ENCODE measurements around the gene RALBP1.
A peak's percentile ranks its signal among the peaks of the same experiment; 100 is the strongest.

Gene RALBP1

GRCh38 chr18:9539283-9539682, 64.0 kb downstream of the RALBP1 start:
- H3K36me3 ChIP-seq (ENCODE audit: control insufficient read depth in 1 of 2, insufficient read depth in 2 of 2, low read depth in 1 of 2, low read length in 2 of 2): peaks cover 36 to 39% of the 10 kb centered on the region in 2 experiments
- no peak overlapping the region for H4K8ac ChIP-seq (ENCODE audit: low read length)
- H3K23ac ChIP-seq (ENCODE audit: low read length in 2 of 2): no peak overlapping the region
- no peak overlapping the region for H2BK120ac ChIP-seq (ENCODE audit: low read depth, low read length)
- H3K27me3 ChIP-seq (ENCODE audit: control insufficient read depth in 1 of 2, insufficient read depth in 1 of 2, low read length in 2 of 2): no peaks in the 10 kb centered on the region
- no peaks in the 10 kb centered on the region for H3K9me3 ChIP-seq (ENCODE audit: control insufficient read depth, low read length)
- no peak overlapping the region for H3K4me2 ChIP-seq (ENCODE audit: low read length, poor library complexity, severe bottlenecking)
- H2AFZ ChIP-seq (ENCODE audit: low read depth, low read length): no peak overlapping the region
- no peak overlapping the region for H2BK12ac ChIP-seq (ENCODE audit: low read length in 2 of 2)
- H3K4me1 ChIP-seq (ENCODE audit: control insufficient read depth, insufficient read depth, low read depth, low read length): peaks cover 15% of the 10 kb centered on the region
- H3K4me3 ChIP-seq (ENCODE audit: insufficient read depth in 1 of 2, low read depth in 1 of 2, low read length in 2 of 2): no peak overlapping the region
- peak overlapping the region in 1 of 2 experiments; percentile 86 for H3K14ac ChIP-seq (ENCODE audit: low read length in 2 of 2)
- peak; percentile 32 for DNase-seq
- H2BK5ac ChIP-seq (ENCODE audit: low read depth, low read length, poor library complexity, severe bottlenecking): no peak overlapping the region
- H2AK5ac ChIP-seq (ENCODE audit: low read length, severe bottlenecking): no peak overlapping the region
- H3K79me1 ChIP-seq (replicated peaks; ENCODE audit: low read length, poor library complexity, severe bottlenecking): peaks cover 10% of the 10 kb centered on the region
- no peak overlapping the region for H3K4ac ChIP-seq (ENCODE audit: low read depth in 1 of 2, low read length in 2 of 2)
- peak overlapping the region in 1 of 2 experiments; percentile 6 for H3K18ac ChIP-seq (ENCODE audit: low read depth in 1 of 2, low read length in 2 of 2)
- H2BK15ac ChIP-seq (ENCODE audit: low read depth, poor library complexity, severe bottlenecking): no peak overlapping the region
- no peak overlapping the region for H3K9ac ChIP-seq (ENCODE audit: low read length)
- WGBS: 54% methylated on average over 4 of the region's 6 CpGs
- H4K91ac ChIP-seq (ENCODE audit: low read length): no peak overlapping the region
- H3K27ac ChIP-seq (ENCODE audit: low read length, poor library complexity, severe bottlenecking): no peak overlapping the region

- Histone ChIP-seq H3K36me3 (ENCODE audit: control insufficient read depth in 1 of 2, insufficient read depth in 2 of 2, low read depth in 1 of 2, low read length in 2 of 2) (peaks cover 35 to 37% of the 10 kb centered on the region in 2 experiments), H4K91ac (ENCODE audit: low read length) (peak overlapping the region; percentile 30), H3K9ac (ENCODE audit: low read length) (no peak overlapping the region), H3K4me3 (ENCODE audit: insufficient read depth in 1 of 2, low read depth in 1 of 2, low read length in 2 of 2) (no peak overlapping the region), H3K4ac (ENCODE audit: low read depth in 1 of 2, low read length in 2 of 2) (no peak overlapping the region), H2BK120ac (ENCODE audit: low read depth, low read length) (no peak overlapping the region), H3K4me2 (ENCODE audit: low read length, poor library complexity, severe bottlenecking) (no peak overlapping the region), H2AK5ac (ENCODE audit: low read length, severe bottlenecking) (no peak overlapping the region), H2BK15ac (ENCODE audit: low read depth, poor library complexity, severe bottlenecking) (no peak overlapping the region), H4K8ac (ENCODE audit: low read length) (no peak overlapping the region), H3K9me3 (ENCODE audit: control insufficient read depth, low read length) (no peaks in the 10 kb centered on the region), H2AFZ (ENCODE audit: low read depth, low read length) (no peak overlapping the region), H3K23ac (ENCODE audit: low read length in 2 of 2) (no peak overlapping the region), H3K14ac (ENCODE audit: low read length in 2 of 2) (no peak overlapping the region), H2BK5ac (ENCODE audit: low read depth, low read length, poor library complexity, severe bottlenecking) (no peak overlapping the region), H3K27me3 (ENCODE audit: control insufficient read depth in 1 of 2, insufficient read depth in 1 of 2, low read length in 2 of 2) (no peaks in the 10 kb centered on the region), H3K4me1 (ENCODE audit: control insufficient read depth, insufficient read depth, low read depth, low read length) (peaks cover 12% of the 10 kb centered on the region), H2BK12ac (ENCODE audit: low read length in 2 of 2) (no peak overlapping the region), H3K18ac (ENCODE audit: low read depth in 1 of 2, low read length in 2 of 2) (no peak overlapping the region), H3K79me1 (replicated peaks; ENCODE audit: low read length, poor library complexity, severe bottlenecking) (peaks cover 11% of the 10 kb centered on the region), H3K27ac (ENCODE audit: low read length, poor library complexity, severe bottlenecking) (no peak overlapping the region)
- DNase-seq: no peak
- 93% methylated on average over 8 of the region's 8 CpGs for WGBS
These were observed 64.6 kb downstream of the RALBP1 start for GRCh38 chr18:9539938-9540337.

GRCh38 chr18:9542924-9543323, 67.6 kb downstream of the RALBP1 start:
- H2BK15ac ChIP-seq (ENCODE audit: low read depth, poor library complexity, severe bottlenecking): no peak overlapping the region
- H3K27ac ChIP-seq (ENCODE audit: low read length, poor library complexity, severe bottlenecking): no peak overlapping the region
- 85% methylated on average over 4 of the region's 4 CpGs for WGBS
- peaks cover 7% of the 10 kb centered on the region for H3K4me1 ChIP-seq (ENCODE audit: control insufficient read depth, insufficient read depth, low read depth, low read length)
- peak overlapping the region in 1 of 2 experiments; percentile 14 for H3K4me3 ChIP-seq (ENCODE audit: insufficient read depth in 1 of 2, low read depth in 1 of 2, low read length in 2 of 2)
- no peak overlapping the region for H3K23ac ChIP-seq (ENCODE audit: low read length in 2 of 2)
- no peaks in the 10 kb centered on the region for H3K9me3 ChIP-seq (ENCODE audit: control insufficient read depth, low read length)
- H3K4me2 ChIP-seq (ENCODE audit: low read length, poor library complexity, severe bottlenecking): no peak overlapping the region
- peak overlapping the region in 1 of 2 experiments; percentile 68 for H3K14ac ChIP-seq (ENCODE audit: low read length in 2 of 2)
- no peak for DNase-seq
- H2BK5ac ChIP-seq (ENCODE audit: low read depth, low read length, poor library complexity, severe bottlenecking): no peak overlapping the region
- H3K9ac ChIP-seq (ENCODE audit: low read length): no peak overlapping the region
- H2BK120ac ChIP-seq (ENCODE audit: low read depth, low read length): no peak overlapping the region
- H2AFZ ChIP-seq (ENCODE audit: low read depth, low read length): no peak overlapping the region
- H3K18ac ChIP-seq (ENCODE audit: low read depth in 1 of 2, low read length in 2 of 2): peak overlapping the region in 1 of 2 experiments; percentile 46
- no peaks in the 10 kb centered on the region for H3K27me3 ChIP-seq (ENCODE audit: control insufficient read depth in 1 of 2, insufficient read depth in 1 of 2, low read length in 2 of 2)
- peaks cover 41 to 51% of the 10 kb centered on the region in 2 experiments for H3K36me3 ChIP-seq (ENCODE audit: control insufficient read depth in 1 of 2, insufficient read depth in 2 of 2, low read depth in 1 of 2, low read length in 2 of 2)
- no peak overlapping the region for H3K4ac ChIP-seq (ENCODE audit: low read depth in 1 of 2, low read length in 2 of 2)
- peaks cover 16% of the 10 kb centered on the region for H3K79me1 ChIP-seq (replicated peaks; ENCODE audit: low read length, poor library complexity, severe bottlenecking)
- peak overlapping the region; percentile 43 for H4K91ac ChIP-seq (ENCODE audit: low read length)
- H2AK5ac ChIP-seq (ENCODE audit: low read length, severe bottlenecking): no peak overlapping the region
- no peak overlapping the region for H2BK12ac ChIP-seq (ENCODE audit: low read length in 2 of 2)
- H4K8ac ChIP-seq (ENCODE audit: low read length): peak overlapping the region; percentile 12

- no peak overlapping the region for H3K23ac ChIP-seq (ENCODE audit: low read length in 2 of 2)
- no peak overlapping the region for H2BK12ac ChIP-seq (ENCODE audit: low read length in 2 of 2)
- DNase-seq: no peak
- peaks cover 21% of the 10 kb centered on the region for H3K79me1 ChIP-seq (replicated peaks; ENCODE audit: low read length, poor library complexity, severe bottlenecking)
- no peak overlapping the region for H3K4ac ChIP-seq (ENCODE audit: low read depth in 1 of 2, low read length in 2 of 2)
- no peak overlapping the region for H3K27ac ChIP-seq (ENCODE audit: low read length, poor library complexity, severe bottlenecking)
- no peak overlapping the region for H3K18ac ChIP-seq (ENCODE audit: low read depth in 1 of 2, low read length in 2 of 2)
- no peak overlapping the region for H4K91ac ChIP-seq (ENCODE audit: low read length)
- no peak overlapping the region for H2AK5ac ChIP-seq (ENCODE audit: low read length, severe bottlenecking)
- no peak overlapping the region for H2BK15ac ChIP-seq (ENCODE audit: low read depth, poor library complexity, severe bottlenecking)
- 87% methylated on average over 1 of the region's 5 CpGs for WGBS
- no peak overlapping the region for H3K9ac ChIP-seq (ENCODE audit: low read length)
- H2AFZ ChIP-seq (ENCODE audit: low read depth, low read length): no peak overlapping the region
- H3K4me1 ChIP-seq (ENCODE audit: control insufficient read depth, insufficient read depth, low read depth, low read length): peaks cover 3% of the 10 kb centered on the region
- H2BK120ac ChIP-seq (ENCODE audit: low read depth, low read length): no peak overlapping the region
- H3K4me2 ChIP-seq (ENCODE audit: low read length, poor library complexity, severe bottlenecking): no peak overlapping the region
- H2BK5ac ChIP-seq (ENCODE audit: low read depth, low read length, poor library complexity, severe bottlenecking): no peak overlapping the region
- no peak overlapping the region for H4K8ac ChIP-seq (ENCODE audit: low read length)
- no peak overlapping the region for H3K4me3 ChIP-seq (ENCODE audit: insufficient read depth in 1 of 2, low read depth in 1 of 2, low read length in 2 of 2)
- H3K14ac ChIP-seq (ENCODE audit: low read length in 2 of 2): no peak overlapping the region
- no peaks in the 10 kb centered on the region for H3K27me3 ChIP-seq (ENCODE audit: control insufficient read depth in 1 of 2, insufficient read depth in 1 of 2, low read length in 2 of 2)
- peaks cover 50 to 59% of the 10 kb centered on the region in 2 experiments for H3K36me3 ChIP-seq (ENCODE audit: control insufficient read depth in 1 of 2, insufficient read depth in 2 of 2, low read depth in 1 of 2, low read length in 2 of 2)
- no peaks in the 10 kb centered on the region for H3K9me3 ChIP-seq (ENCODE audit: control insufficient read depth, low read length)
These were observed 69.7 kb downstream of the RALBP1 start for GRCh38 chr18:9545029-9545428.
